H1 (cell line): ENCODE data around the gene TMEM250. TPM values are rescaled to one million over a fixed set of nuclear protein-coding genes. Genes with fewer than 3 reads are reported as not detected.

ENCODE experiments used
- CTCF ChIA-PET: fragments of 300-600 bp; sonication (Branson Sonifier 250); formaldehyde crosslinking; loops from one replicate; lab custom pipeline; 2021; ENCODE audit not compliant: partially characterized antibody; lab: Charles Lee
- POLR2A ChIA-PET: fragments of 300-600 bp; sonication (Branson Sonifier 250); formaldehyde crosslinking; loops from one replicate; lab custom pipeline; 2021; ENCODE audit warnings: inconsistent platforms; ENCODE audit not compliant: partially characterized antibody; lab: Charles Lee
- DNase-seq, 2 experiments: peaks; one replicate each; pipeline versions ENCODE4 v3.0.0 to v3.0.0-alpha.2; 2010 to 2022; ENCODE audit warnings: low spot score in 2 of 2, low read depth in 1 of 2, mixed read lengths in 1 of 2
- FAIRE-seq: peaks from 2 replicates; lab custom pipeline; 2011; peaks lifted over from hg19 to GRCh38; lab: Jason Lieb, UNC
- H2AFZ ChIP-seq: 2 replicates; pipeline ENCODE4 v1.8.1; 2012; ENCODE audit warnings: low read length, inconsistent platforms
- H2AK5ac ChIP-seq: 2 replicates; pipeline ENCODE4 v1.6.1; 2013; ENCODE audit warnings: low read depth, low read length
- H2BK120ac ChIP-seq: replicated peaks from 2 replicates; pipeline ENCODE3; 2013; ENCODE audit warnings: low read depth, low read length, inconsistent platforms
- H2BK12ac ChIP-seq: 2 replicates; pipeline ENCODE4 v1.6.1; 2013; ENCODE audit warnings: low read depth, low read length
- H2BK15ac ChIP-seq: 2 replicates; pipeline ENCODE4 v1.6.1; 2013; ENCODE audit warnings: low read length
- H2BK20ac ChIP-seq: 2 replicates; pipeline ENCODE4 v1.6.1; 2013; ENCODE audit warnings: low read length
- H2BK5ac ChIP-seq: 2 replicates; pipeline ENCODE4 v1.6.1; 2013; ENCODE audit warnings: low read depth, low read length
- H3K14ac ChIP-seq: 2 replicates; pipeline ENCODE4 v1.6.1; 2013; ENCODE audit warnings: inconsistent platforms; ENCODE audit not compliant: insufficient read length
- H3K18ac ChIP-seq: 2 replicates; pipeline ENCODE4 v1.6.1; 2013; ENCODE audit warnings: low read length; ENCODE audit errors: extremely low read depth
- H3K23ac ChIP-seq: 2 replicates; pipeline ENCODE4 v1.6.1; 2013; ENCODE audit warnings: inconsistent platforms; ENCODE audit not compliant: insufficient read length
- H3K23me2 ChIP-seq: 2 replicates; pipeline ENCODE4 v1.6.1; 2013; ENCODE audit warnings: low read depth, low read length
- H3K27ac ChIP-seq: 2 replicates; pipeline ENCODE4 v1.6.1; 2011; ENCODE audit warnings: low read depth, low read length, inconsistent platforms
- H3K27me3 ChIP-seq, 4 experiments: replicated peaks in 1 of 4; 1 replicate in 1 of 4; 2 replicates in 3 of 4; pipeline versions ENCODE4 v1.6.1 to v1.8.1; 2011 to 2013; ENCODE audit warnings: low read length in 3 of 4, mild to moderate bottlenecking in 3 of 4, inconsistent platforms in 2 of 4, mixed read lengths in 2 of 4, moderate library complexity in 1 of 4; ENCODE audit not compliant: control insufficient read depth in 3 of 4, insufficient read depth in 3 of 4; ENCODE audit errors: extremely low read depth in 1 of 4
- H3K36me3 ChIP-seq, 4 experiments: 2 replicates each; pipeline versions ENCODE4 v1.6.1 to v1.8.1; 2011 to 2013; ENCODE audit warnings: mild to moderate bottlenecking in 4 of 4, low read length in 3 of 4, moderate library complexity in 2 of 4, control low read depth in 1 of 4, inconsistent platforms in 1 of 4; ENCODE audit not compliant: insufficient read depth in 4 of 4, control insufficient read depth in 2 of 4
- H3K4ac ChIP-seq: replicated peaks from 2 replicates; pipeline ENCODE3; 2013; ENCODE audit warnings: low read length, low read depth, mixed read lengths, inconsistent platforms; ENCODE audit not compliant: insufficient read length
- H3K4me1 ChIP-seq, 4 experiments: replicated peaks in 1 of 4; 1 replicate in 1 of 4; 2 replicates in 3 of 4; pipeline versions ENCODE4 v1.6.1 to v1.8.1; 2011 to 2013; ENCODE audit warnings: low read length in 3 of 4, inconsistent platforms in 2 of 4, mixed read lengths in 1 of 4; ENCODE audit not compliant: insufficient read depth in 4 of 4, control insufficient read depth in 3 of 4
- H3K4me2 ChIP-seq, 2 experiments: 2 replicates each; pipeline versions ENCODE4 v1.6.1 to v1.8.1; 2011 to 2013; ENCODE audit warnings: low read depth in 2 of 2, low read length in 2 of 2, control low read depth in 1 of 2, inconsistent platforms in 1 of 2, mild to moderate bottlenecking in 1 of 2; ENCODE audit not compliant: insufficient read depth in 1 of 2
- H3K4me3 ChIP-seq, 4 experiments: fragments of 200-600, 300-600 bp in 1 of 4; sonication (generic), shearing (Covaris generic), sonication (Bioruptor Twin) in 1 of 4; 2 replicates each; pipeline versions ENCODE4 v1.5.1 to v1.8.1; 2011 to 2016; ENCODE audit warnings: low read length in 4 of 4, low read depth in 3 of 4, control low read depth in 2 of 4, inconsistent platforms in 2 of 4, mild to moderate bottlenecking in 2 of 4, mixed read lengths in 1 of 4, moderate library complexity in 1 of 4; ENCODE audit not compliant: insufficient read depth in 2 of 4; ENCODE audit errors: extremely low read depth in 1 of 4
- H3K56ac ChIP-seq: replicated peaks from 2 replicates; pipeline ENCODE3; 2013; ENCODE audit warnings: low read depth, mild to moderate bottlenecking, mixed read lengths, low read length, inconsistent platforms; ENCODE audit not compliant: insufficient read length
- H3K79me1 ChIP-seq: 2 replicates; pipeline ENCODE4 v1.6.1; 2013; ENCODE audit warnings: low read depth, low read length, control low read depth
- H3K79me2 ChIP-seq, 2 experiments: 2 replicates each; pipeline versions ENCODE4 v1.6.1 to v1.8.1; 2012 to 2013; ENCODE audit warnings: low read length in 2 of 2, mild to moderate bottlenecking in 2 of 2, inconsistent platforms in 1 of 2; ENCODE audit not compliant: insufficient read depth in 2 of 2, control insufficient read depth in 1 of 2
- H3K9ac ChIP-seq, 4 experiments: replicated peaks in 1 of 4; 1 replicate in 1 of 4; 2 replicates in 3 of 4; pipeline versions ENCODE4 v1.6.1 to v1.8.1; 2011 to 2013; ENCODE audit warnings: low read depth in 3 of 4, low read length in 3 of 4, control low read depth in 2 of 4, mild to moderate bottlenecking in 2 of 4, moderate library complexity in 2 of 4, inconsistent platforms in 1 of 4; ENCODE audit errors: extremely low read depth in 1 of 4
- H3K9me3 ChIP-seq, 2 experiments: 2 replicates each; pipeline versions ENCODE4 v1.6.1 to v1.8.1; 2012 to 2013; ENCODE audit warnings: mild to moderate bottlenecking in 2 of 2, moderate library complexity in 2 of 2, control low read depth in 1 of 2, inconsistent platforms in 1 of 2, low read depth in 1 of 2, low read length in 1 of 2, mixed read lengths in 1 of 2; ENCODE audit not compliant: insufficient read depth in 2 of 2
- H4K20me1 ChIP-seq, 2 experiments: replicated peaks in 1 of 2; 2 replicates each; pipeline versions ENCODE3 to v1.8.1; 2011 to 2013; ENCODE audit warnings: inconsistent platforms in 2 of 2, low read length in 2 of 2, mild to moderate bottlenecking in 1 of 2; ENCODE audit not compliant: insufficient read depth in 2 of 2, control insufficient read depth in 1 of 2
- H4K5ac ChIP-seq: 2 replicates; pipeline ENCODE4 v1.6.1; 2013; ENCODE audit warnings: low read length, low read depth, mixed read lengths, inconsistent platforms; ENCODE audit not compliant: insufficient read length
- H4K8ac ChIP-seq: 2 replicates; pipeline ENCODE4 v1.8.0; 2013; ENCODE audit warnings: mild to moderate bottlenecking, moderate library complexity, low read length, inconsistent platforms; ENCODE audit not compliant: insufficient read depth; ENCODE audit errors: extremely low read depth
- H4K91ac ChIP-seq: replicated peaks from 2 replicates; pipeline ENCODE3; 2013; ENCODE audit warnings: low read length, mixed read lengths, inconsistent platforms; ENCODE audit not compliant: insufficient read length
- ATF2 ChIP-seq: IDR thresholded peaks from 2 replicates; pipeline ENCODE4 v1.6.1; 2012; ENCODE audit warnings: low read length, inconsistent platforms
- ATF3 ChIP-seq: IDR thresholded peaks from 2 replicates; pipeline ENCODE4 v1.6.1; 2011; ENCODE audit warnings: low read depth, mild to moderate bottlenecking, low read length; ENCODE audit not compliant: insufficient read depth
- CEBPB ChIP-seq: IDR thresholded peaks from 2 replicates; pipeline ENCODE4 v1.6.1; 2012; ENCODE audit warnings: low read depth, low read length
- EZH2 ChIP-seq: fragments of 200-600 bp; sonication (generic); IDR thresholded peaks from 2 replicates; pipeline ENCODE4 v1.7.1; 2012; ENCODE audit warnings: low read depth, mild to moderate bottlenecking, moderate library complexity, low read length, inconsistent platforms; ENCODE audit not compliant: severe bottlenecking
- HDAC6 ChIP-seq: IDR thresholded peaks from one replicate; pipeline ENCODE4 v1.7.1; 2012; ENCODE audit warnings: low read depth, mild to moderate bottlenecking, inconsistent platforms, low read length, moderate library complexity
- MAX ChIP-seq: IDR thresholded peaks from 2 replicates; pipeline ENCODE4 v1.6.1; 2012; ENCODE audit warnings: inconsistent platforms
- PHF8 ChIP-seq: fragments of 200-600 bp; sonication (generic); conservative IDR thresholded peaks from 2 replicates; pipeline ENCODE4 v1.7.1; 2012; ENCODE audit warnings: low read depth, mild to moderate bottlenecking, inconsistent platforms, low read length, moderate library complexity
- WGBS, 2 experiments: shearing (Covaris generic) in 1 of 2; methylation state at CpG; one replicate each; pipeline versions ENCODE4 v1.1.6 to v1.1.7; 2013 to 2015; ENCODE audit warnings: low lambda C conversion rate in 2 of 2, mixed read lengths in 2 of 2, inconsistent platforms in 1 of 2, low coverage in 1 of 2, missing lambda C conversion rate in 1 of 2; ENCODE audit not compliant: insufficient replicate concordance in 2 of 2, insufficient coverage in 1 of 2, insufficient read length in 1 of 2; ENCODE audit errors: extremely low coverage in 1 of 2, missing lambda C conversion rate in 1 of 2; 5-methylcytosine and 5-hydroxymethylcytosine counted together
- polyA plus RNA-seq, 7 experiments: library from polyadenylated mRNA; depleted of rRNA in 3 of 7; stranded (reverse) in 5 of 7; unstranded in 2 of 7; fragments of >200 nt in 5 of 7; fragments of 200-250 nt in 2 of 7; gene quantifications; 1 replicate in 5 of 7; 2 replicates in 1 of 7; 4 replicates in 1 of 7; pipeline versions ENCODE4 v1.2.1 to v1.2.3, GENCODE V29; 2011 to 2013; ENCODE audit warnings: missing spikeins in 2 of 7, mixed read lengths in 2 of 7
- total RNA-seq: library from RNA; stranded (reverse); fragmentation: NEBNext Ultra II Directional; extraction: Animal tissue kit (Norgen Biotek cat#: 25700); gene quantifications from 2 replicates; pipeline ENCODE4 v1.2.1, GENCODE V29; 2021

TMEM250 gene
- total and polyA plus RNA-seq, 2 of the 8 experiments (the other 6 are each of a cell fraction or from before 2014, with no cell fraction given): 22.3 to 34.9 TPM

GRCh38 chr9:136119061-136119882, 597 bp upstream of the TMEM250 start:
- no peak overlapping the region for H3K23ac ChIP-seq
- ChIA-PET CTCF (interaction anchor here (1.1 to 6.2 kb wide), 4 partner anchors 21 to 151 kb away, joined by 3 to 98 read pairs (median 4); no protein-coding TSS in a partner anchor), POLR2A (interaction anchor here (0.8 to 4.5 kb wide), 5 partner anchors 13 to 158 kb away, joined by 3 to 40 read pairs (median 3); partner anchors contain the start of genes NACC2 and UBAC1)
- peak overlapping the region in 2 of 4 experiments; percentile 51 to 64; a peak in 3 of 7 replicates for H3K9ac ChIP-seq
- peak overlapping the region; percentile 38 for H3K4ac ChIP-seq
- no peak overlapping the region for H3K14ac ChIP-seq
- H2BK20ac ChIP-seq: no peak overlapping the region
- FAIRE-seq (no peak), DNase-seq (no peak)
- H4K20me1 ChIP-seq: peaks cover 0 to 5% of the 10 kb centered on the region in 2 experiments
- peak overlapping the region; percentile 63 to 75 for H3K4me2 ChIP-seq
- H3K23me2 ChIP-seq: no peaks in the 10 kb centered on the region; the same call in 1 of the 2 replicates
- peak overlapping the region; percentile 50 to 79 (median 56) for H3K4me3 ChIP-seq
- no peak overlapping the region; the same call in 1 of the 2 replicates for H3K18ac ChIP-seq
- peak overlapping the region; percentile 78; the same call in 1 of the 2 replicates for H2BK5ac ChIP-seq
- H4K8ac ChIP-seq: peak overlapping the region; percentile 88
- no peaks in the 10 kb centered on the region for H3K27me3 ChIP-seq
- H3K27ac ChIP-seq: peak overlapping the region; percentile 65; the same call in 1 of the 2 replicates
- H4K5ac ChIP-seq: peak overlapping the region; percentile 48
- no peak overlapping the region for H3K56ac ChIP-seq
- H2AK5ac ChIP-seq: no peak overlapping the region
- no peak overlapping the region for H2BK120ac ChIP-seq
- H2AFZ ChIP-seq: no peak overlapping the region
- peaks cover 0 to 7% of the 10 kb centered on the region in 2 experiments; a peak in 1 of 4 replicates for H3K79me2 ChIP-seq
- no peaks in the 10 kb centered on the region for H3K9me3 ChIP-seq
- H4K91ac ChIP-seq: no peak overlapping the region
- H2BK15ac ChIP-seq: no peak overlapping the region
- H2BK12ac ChIP-seq: no peak overlapping the region
- H3K79me1 ChIP-seq: 0 out of 2 replicates have a peak, but pooled peaks cover 3% of the 10 kb centered on the region
- WGBS, 2 experiments: 11% methylated on average over 17 of the region's 64 CpGs; no CpG with 5 or more reads in 1 of the 2 experiments
- peaks cover 0 to 12% (median 4%) of the 10 kb centered on the region in 4 experiments; a peak in 5 of 8 replicates for H3K36me3 ChIP-seq
- peaks cover 0 to 15% (median 7%) of the 10 kb centered on the region in 4 experiments; a peak in 6 of 7 replicates for H3K4me1 ChIP-seq
- TF ChIP-seq ATF3 (no peak), CEBPB (no peak), EZH2 (no peak), HDAC6 (no peak), ATF2 (no peak), PHF8 (peak; percentile 27), MAX (0 out of 2 replicates have a peak, but pooled peaks have one; percentile 12)
